ENCODE measurements around the gene ADCY5.

The ADCY5 gene

GRCh38 chr3:123320221-123320620, 128.7 kb downstream of the ADCY5 start:
- DNase-seq = no peak

- no peak for DNase-seq
Observed at GRCh38 chr3:123319760-123320159, 129.1 kb downstream of the ADCY5 start.

- no peak for DNase-seq
Observed at GRCh38 chr3:123318374-123318773, 130.5 kb downstream of the ADCY5 start.

GRCh38 chr3:123317716-123318115, 131.2 kb downstream of the ADCY5 start:
- DNase-seq = no peak

- DNase-seq = no peak
Observed at GRCh38 chr3:123315271-123315595, 133.7 kb downstream of the ADCY5 start.

- DNase-seq = no peak
Observed at GRCh38 chr3:123314359-123315270, 134.3 kb downstream of the ADCY5 start.

- no peak for DNase-seq
Observed at GRCh38 chr3:123313889-123314288, 135.0 kb downstream of the ADCY5 start.

GRCh38 chr3:123312331-123313265, 136.3 kb downstream of the ADCY5 start:
- no peak for DNase-seq

- DNase-seq = no peak
Observed at GRCh38 chr3:123311201-123311600, 137.7 kb downstream of the ADCY5 start.

GRCh38 chr3:123310741-123311140, 138.1 kb downstream of the ADCY5 start:
- no peak for DNase-seq

GRCh38 chr3:123310186-123310585, 138.7 kb downstream of the ADCY5 start:
- DNase-seq = no peak

GRCh38 chr3:123307064-123307463, 141.8 kb downstream of the ADCY5 start:
- DNase-seq = no peak

- no peak for DNase-seq
Observed at GRCh38 chr3:123305192-123305591, 143.7 kb downstream of the ADCY5 start.

GRCh38 chr3:123303976-123304560, 144.8 kb downstream of the ADCY5 start:
- no peak for DNase-seq

- no peak for DNase-seq
Observed at GRCh38 chr3:123302961-123303360, 145.9 kb downstream of the ADCY5 start.

- no peak for DNase-seq
Observed at GRCh38 chr3:123301331-123302184, 147.3 kb downstream of the ADCY5 start.

- no peak for DNase-seq
Observed at GRCh38 chr3:123300583-123300982, 148.3 kb downstream of the ADCY5 start.

- DNase-seq = no peak
Observed at GRCh38 chr3:123300056-123300455, 148.8 kb downstream of the ADCY5 start.

GRCh38 chr3:123299581-123299980, 149.3 kb downstream of the ADCY5 start:
- DNase-seq = no peak

GRCh38 chr3:123298903-123299302, 150.0 kb downstream of the ADCY5 start:
- no peak for DNase-seq

- DNase-seq = no peak
Observed at GRCh38 chr3:123297627-123297899, 151.3 kb downstream of the ADCY5 start.

GRCh38 chr3:123296836-123297626, 151.9 kb downstream of the ADCY5 start:
- DNase-seq = no peak
